Hepatocyte (in vitro differentiated cells): ENCODE data around the gene MIOX. TPM values are rescaled to one million over a fixed set of nuclear protein-coding genes. Genes with fewer than 3 reads are reported as not detected.
A peak's percentile ranks its signal among the peaks of the same experiment; 100 is the strongest.

Experiments
- DNase-seq: peaks from one replicate; pipeline ENCODE4 v3.0.0-alpha.2; 2016; ENCODE audit warnings: low spot score
- H2AFZ ChIP-seq: fragments of 200-600 bp; sonication (generic); 2 replicates; pipeline ENCODE4 v1.6.0; 2016; ENCODE audit warnings: antibody characterized with exemption, mild to moderate bottlenecking
- H3K27ac ChIP-seq: fragments of 200-600 bp; sonication (generic); 2 replicates; pipeline ENCODE4 v1.5.1; 2016; ENCODE audit warnings: mild to moderate bottlenecking
- H3K27me3 ChIP-seq: fragments of 200-600 bp; sonication (generic); 2 replicates; pipeline ENCODE4 v1.6.1; 2016
- H3K36me3 ChIP-seq: fragments of 200-600 bp; sonication (generic); replicated peaks from 2 replicates; pipeline ENCODE4 v1.5.1; 2016; ENCODE audit warnings: low read depth; ENCODE audit not compliant: insufficient read depth
- H3K4me1 ChIP-seq: fragments of 200-600 bp; sonication (generic); 2 replicates; pipeline ENCODE4 v1.5.1; 2016; ENCODE audit warnings: mild to moderate bottlenecking, moderate library complexity; ENCODE audit not compliant: insufficient read depth
- H3K4me2 ChIP-seq: fragments of 200-600 bp; sonication (generic); 2 replicates; pipeline ENCODE4 v1.6.0; 2016
- H3K4me3 ChIP-seq: fragments of 200-600 bp; sonication (generic); 2 replicates; pipeline ENCODE4 v1.5.1; 2016; ENCODE audit warnings: mild to moderate bottlenecking
- H3K79me2 ChIP-seq: fragments of 200-600 bp; sonication (generic); 2 replicates; pipeline ENCODE4 v1.6.0; 2017; ENCODE audit warnings: mild to moderate bottlenecking
- H3K9me2 ChIP-seq: fragments of 200-600 bp; sonication (generic); replicated peaks from 2 replicates; pipeline ENCODE4 v1.6.0; 2017; ENCODE audit warnings: mild to moderate bottlenecking; ENCODE audit not compliant: insufficient read depth
- H3K9me3 ChIP-seq: fragments of 200-600 bp; sonication (generic); 2 replicates; pipeline ENCODE4 v1.5.1; 2016; ENCODE audit warnings: low read depth, mild to moderate bottlenecking
- H4K20me1 ChIP-seq: fragments of 200-600 bp; sonication (generic); 2 replicates; pipeline ENCODE4 v1.6.0; 2016; ENCODE audit warnings: mild to moderate bottlenecking; ENCODE audit not compliant: insufficient read depth, poor library complexity, severe bottlenecking
- EZH2 ChIP-seq: fragments of 200-600 bp; sonication (generic); IDR thresholded peaks from 2 replicates; pipeline ENCODE4 v1.6.1; 2016; ENCODE audit warnings: antibody characterized with exemption, mild to moderate bottlenecking, borderline replicate concordance
- EZH2phosphoT487 ChIP-seq: fragments of 200-600 bp; sonication (generic); IDR thresholded peaks from one replicate; pipeline ENCODE4 v1.6.1; 2018; ENCODE audit warnings: antibody characterized with exemption, mild to moderate bottlenecking, low read depth, moderate library complexity; ENCODE audit not compliant: unreplicated experiment, severe bottlenecking
- WGBS: methylation state at CpG from one replicate; pipeline ENCODE4 v1.1.6; 2016; ENCODE audit warnings: low lambda C conversion rate; ENCODE audit errors: missing lambda C conversion rate; 5-methylcytosine and 5-hydroxymethylcytosine counted together
- polyA plus RNA-seq: library from polyadenylated mRNA; unstranded; fragments of >200 nt; fragmentation: Nextera tagmentation; extraction: Ambion mirVana; gene quantifications from 2 replicates; pipeline ENCODE4 v1.2.1, GENCODE V29; 2016
- total RNA-seq: library from RNA; depleted of rRNA; stranded (reverse); fragments of >200 nt; gene quantifications from 2 replicates; pipeline ENCODE4 v1.2.3, GENCODE V29; 2014
- TF ChIP-seq, protein P1 (sequence below): fragments of 200-600 bp; sonication (generic); IDR thresholded peaks from 2 replicates; pipeline ENCODE4 v1.5.1; 2016; ENCODE audit warnings: antibody characterized with exemption, mild to moderate bottlenecking; ENCODE audit not compliant: poor library complexity

The MIOX gene
- total and polyA plus RNA-seq, 2 experiments from 2014 or later, result not detected

DNA sequence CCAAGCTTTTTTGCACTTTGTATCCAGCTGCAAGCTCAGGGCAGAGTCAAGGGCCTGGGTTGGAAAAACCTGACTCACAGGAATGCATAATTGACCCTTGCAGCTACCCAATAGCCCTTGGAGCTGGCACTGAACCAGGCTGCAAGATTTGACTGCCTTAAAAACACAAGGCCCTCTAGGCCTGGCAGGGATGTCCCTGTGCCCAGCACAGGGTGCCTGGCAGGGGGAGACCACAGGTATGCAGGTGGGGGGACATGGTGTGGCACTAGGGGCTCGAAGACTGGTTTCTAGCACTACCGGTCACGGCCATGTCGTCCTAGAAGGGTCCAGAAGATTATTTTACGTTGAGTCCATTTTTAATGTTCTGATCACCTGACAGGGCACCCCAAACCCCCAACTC, 42.0 kb upstream of the MIOX start:
- Histone ChIP-seq H3K9me2 (no peaks in the 10 kb centered on the region), H4K20me1 (no peaks in the 10 kb centered on the region), H3K27ac (no peak overlapping the region), H3K9me3 (no peaks in the 10 kb centered on the region), H3K27me3 (no peaks in the 10 kb centered on the region), H3K36me3 (no peaks in the 10 kb centered on the region), H3K4me3 (no peak overlapping the region), H3K79me2 (no peaks in the 10 kb centered on the region), H2AFZ (no peak overlapping the region), H3K4me2 (no peak overlapping the region), H3K4me1 (no peaks in the 10 kb centered on the region)
- 94% methylated on average over 5 of the region's 5 CpGs for WGBS
- TF ChIP-seq EZH2phosphoT487, result no peak
- DNase-seq, result peak; percentile 53

DNA sequence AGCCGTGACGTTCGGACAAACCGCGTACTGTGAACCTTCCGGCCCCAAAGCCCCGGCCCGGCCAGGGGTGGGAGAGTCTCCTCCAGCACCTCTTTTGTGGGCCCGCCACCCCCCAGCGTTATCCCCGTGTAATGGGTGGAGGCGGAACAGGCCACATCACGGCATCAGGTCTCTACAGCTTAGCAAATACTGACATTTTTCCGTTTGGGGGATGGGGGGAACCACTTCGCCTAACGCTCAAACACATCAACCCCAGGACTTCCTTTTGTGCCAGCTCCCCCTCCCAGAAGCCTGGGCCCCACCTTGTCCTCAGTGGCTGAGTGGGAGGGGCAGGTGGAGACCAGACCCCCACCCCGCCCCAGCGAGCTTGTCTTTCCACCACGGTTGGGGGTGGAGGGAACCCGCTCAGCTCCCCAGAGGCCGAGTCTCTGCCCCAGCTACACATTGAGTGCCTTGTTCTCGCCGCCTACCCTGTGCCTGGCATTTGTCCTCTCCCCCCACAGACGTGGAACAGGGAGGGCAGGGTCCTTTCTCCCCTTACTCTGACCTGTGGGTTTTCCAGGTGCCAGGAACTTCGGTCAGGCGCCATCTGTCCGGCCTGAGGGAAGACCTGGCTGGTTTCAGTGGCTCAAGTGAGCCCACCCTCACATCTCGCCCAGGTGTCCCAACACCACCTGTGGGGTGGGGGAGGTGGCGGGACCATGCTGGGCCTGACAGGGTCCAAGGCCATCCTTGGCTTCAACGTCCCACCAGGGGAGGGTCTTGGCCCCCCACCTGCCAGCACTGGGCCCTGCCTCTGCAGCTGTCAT, 41.4 kb upstream of the MIOX start:
- Histone ChIP-seq H3K27ac (no peak overlapping the region), H3K9me3 (no peaks in the 10 kb centered on the region)
- WGBS, result 82% methylated on average over 30 of the region's 30 CpGs

DNA sequence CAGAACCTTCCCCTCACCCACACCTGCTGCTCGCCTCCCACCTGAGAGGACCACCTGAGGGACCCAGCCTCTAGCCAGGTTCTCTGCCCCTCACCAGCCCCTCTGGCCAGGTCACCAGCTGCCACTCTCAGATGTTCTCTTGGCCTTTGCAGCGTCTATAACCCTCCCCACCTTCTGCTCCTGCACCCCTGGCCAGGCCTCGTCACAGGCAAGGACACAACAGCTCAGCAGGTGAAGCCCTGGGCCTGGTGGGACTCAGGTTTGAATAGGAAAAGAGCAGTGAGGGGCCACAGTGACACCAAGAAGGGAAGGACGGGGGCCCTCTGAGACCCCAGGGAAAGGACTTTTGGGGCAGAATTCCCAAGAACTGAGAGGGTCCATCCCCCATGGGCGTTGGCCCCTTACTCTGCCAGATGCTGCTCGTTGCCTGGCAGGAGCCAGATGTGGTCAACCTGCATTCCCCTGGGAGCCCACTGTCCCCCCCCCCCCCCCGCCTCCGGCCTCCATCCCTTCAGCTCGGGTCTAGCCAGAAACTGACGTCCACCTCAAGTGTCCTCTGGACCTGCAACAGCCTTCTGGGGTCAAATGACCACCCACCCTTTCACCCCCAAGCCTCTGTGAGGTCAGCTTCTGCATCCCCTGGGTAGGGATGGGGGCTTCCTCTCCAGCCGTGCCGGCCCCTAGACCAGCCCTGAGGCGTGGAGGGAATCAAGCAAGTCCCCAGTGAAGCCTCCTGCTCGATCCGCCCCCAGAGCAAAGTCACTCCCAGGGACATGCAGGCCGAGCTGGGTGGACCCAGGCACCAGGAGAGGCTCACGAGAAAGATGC, 40.6 kb upstream of the MIOX start:
- TF ChIP-seq EZH2phosphoT487 (no peak), EZH2 (no peak)
- TF ChIP-seq, protein P1, sequence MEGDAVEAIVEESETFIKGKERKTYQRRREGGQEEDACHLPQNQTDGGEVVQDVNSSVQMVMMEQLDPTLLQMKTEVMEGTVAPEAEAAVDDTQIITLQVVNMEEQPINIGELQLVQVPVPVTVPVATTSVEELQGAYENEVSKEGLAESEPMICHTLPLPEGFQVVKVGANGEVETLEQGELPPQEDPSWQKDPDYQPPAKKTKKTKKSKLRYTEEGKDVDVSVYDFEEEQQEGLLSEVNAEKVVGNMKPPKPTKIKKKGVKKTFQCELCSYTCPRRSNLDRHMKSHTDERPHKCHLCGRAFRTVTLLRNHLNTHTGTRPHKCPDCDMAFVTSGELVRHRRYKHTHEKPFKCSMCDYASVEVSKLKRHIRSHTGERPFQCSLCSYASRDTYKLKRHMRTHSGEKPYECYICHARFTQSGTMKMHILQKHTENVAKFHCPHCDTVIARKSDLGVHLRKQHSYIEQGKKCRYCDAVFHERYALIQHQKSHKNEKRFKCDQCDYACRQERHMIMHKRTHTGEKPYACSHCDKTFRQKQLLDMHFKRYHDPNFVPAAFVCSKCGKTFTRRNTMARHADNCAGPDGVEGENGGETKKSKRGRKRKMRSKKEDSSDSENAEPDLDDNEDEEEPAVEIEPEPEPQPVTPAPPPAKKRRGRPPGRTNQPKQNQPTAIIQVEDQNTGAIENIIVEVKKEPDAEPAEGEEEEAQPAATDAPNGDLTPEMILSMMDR, result no peak
- no peaks in the 10 kb centered on the region for H4K20me1 ChIP-seq

More for the DNA sequence above, 41.4 kb upstream of the MIOX start:
- H2AFZ ChIP-seq, result no peak overlapping the region
- H4K20me1 ChIP-seq, result no peaks in the 10 kb centered on the region
- no peak for DNase-seq
- H3K79me2 ChIP-seq, result no peaks in the 10 kb centered on the region
- H3K4me2 ChIP-seq, result no peak overlapping the region
- TF ChIP-seq EZH2 (no peak), EZH2phosphoT487 (no peak)
- TF ChIP-seq, protein P1, result no peak
- no peaks in the 10 kb centered on the region for H3K4me1 ChIP-seq
- no peaks in the 10 kb centered on the region for H3K36me3 ChIP-seq
- H3K4me3 ChIP-seq, result no peak overlapping the region
- no peaks in the 10 kb centered on the region for H3K9me2 ChIP-seq
- no peaks in the 10 kb centered on the region for H3K27me3 ChIP-seq

More for the DNA sequence above, 40.6 kb upstream of the MIOX start:
- 85% methylated on average over 14 of the region's 17 CpGs for WGBS
- no peak for DNase-seq
- no peaks in the 10 kb centered on the region for H3K4me1 ChIP-seq
- no peak overlapping the region for H2AFZ ChIP-seq
- no peaks in the 10 kb centered on the region for H3K36me3 ChIP-seq
- H3K79me2 ChIP-seq, result no peaks in the 10 kb centered on the region
- no peaks in the 10 kb centered on the region for H3K9me2 ChIP-seq
- no peaks in the 10 kb centered on the region for H3K9me3 ChIP-seq
- no peak overlapping the region for H3K4me2 ChIP-seq
- no peaks in the 10 kb centered on the region for H3K27me3 ChIP-seq
- no peak overlapping the region for H3K27ac ChIP-seq
- H3K4me3 ChIP-seq, result no peak overlapping the region
